DOHH2 (cell line): Measurements from ENCODE around the gene CACNA2D2.

Experiments used
- H3F3A ChIP-seq: fragments of 200-600 bp; sonication (generic), shearing (Covaris generic); 2 replicates; pipeline ENCODE4 v1.6.0; 2016; ENCODE audit warnings: antibody characterized with exemption, mild to moderate bottlenecking; ENCODE audit not compliant: control insufficient read depth, insufficient read depth
- H3K27ac ChIP-seq: fragments of 200-600 bp; sonication (generic); 2 replicates; pipeline ENCODE4 v1.5.1; 2014; ENCODE audit warnings: low read depth, mild to moderate bottlenecking, low read length, moderate library complexity
- H3K27me3 ChIP-seq: fragments of 200-600 bp; sonication (generic); 2 replicates; pipeline ENCODE4 v1.6.1; 2014; ENCODE audit warnings: mild to moderate bottlenecking, low read length, mixed read lengths; ENCODE audit not compliant: control insufficient read depth
- H3K36me3 ChIP-seq: fragments of 200-600 bp; sonication (generic); 2 replicates; pipeline ENCODE4 v1.6.1; 2014; ENCODE audit warnings: mild to moderate bottlenecking, low read length, moderate library complexity, mixed read lengths; ENCODE audit not compliant: control insufficient read depth
- H3K4me1 ChIP-seq: fragments of 200-600 bp; sonication (generic); 2 replicates; pipeline ENCODE4 v1.6.1; 2014; ENCODE audit warnings: mild to moderate bottlenecking, low read length, mixed read lengths; ENCODE audit not compliant: control insufficient read depth
- H3K4me2 ChIP-seq: fragments of 200-600 bp; sonication (generic); 2 replicates; pipeline ENCODE4 v1.6.0; 2014; ENCODE audit warnings: mild to moderate bottlenecking, low read length, moderate library complexity
- H3K4me3 ChIP-seq: fragments of 200-600 bp; sonication (generic); 2 replicates; pipeline ENCODE4 v1.5.1; 2014; ENCODE audit warnings: mild to moderate bottlenecking, low read length, mixed read lengths
- H3K79me2 ChIP-seq: fragments of 200-600 bp; sonication (generic); 2 replicates; pipeline ENCODE4 v1.6.1; 2014; ENCODE audit warnings: mild to moderate bottlenecking, low read length, mixed read lengths; ENCODE audit not compliant: control insufficient read depth
- H3K9me2 ChIP-seq: fragments of 200-600 bp; sonication (generic); replicated peaks from 2 replicates; pipeline ENCODE4 v1.6.1; 2014; ENCODE audit warnings: mild to moderate bottlenecking, low read length, mixed read lengths; ENCODE audit not compliant: control insufficient read depth
- H3K9me3 ChIP-seq: fragments of 200-600 bp; sonication (generic); 2 replicates; pipeline ENCODE4 v1.6.1; 2014; ENCODE audit warnings: antibody characterized with exemption, low read length, mixed read lengths; ENCODE audit not compliant: control insufficient read depth, insufficient read depth
- H4K20me1 ChIP-seq: fragments of 200-600 bp; sonication (generic); 2 replicates; pipeline ENCODE4 v1.6.0; 2014; ENCODE audit warnings: low read depth, mild to moderate bottlenecking, antibody characterized with exemption, low read length, moderate library complexity; ENCODE audit not compliant: control insufficient read depth, insufficient read depth
- EZH2phosphoT487 ChIP-seq: fragments of 200-600 bp; sonication (generic); IDR thresholded peaks from 2 replicates; pipeline ENCODE4 v1.6.1; 2017; ENCODE audit warnings: borderline replicate concordance, mild to moderate bottlenecking, antibody characterized with exemption, low read length, moderate library complexity, mixed read lengths
- TF ChIP-seq, protein P1 (sequence below): fragments of 200-600 bp; sonication (generic); IDR thresholded peaks from one replicate; pipeline ENCODE4 v1.5.1; 2014; ENCODE audit warnings: antibody characterized with exemption, mild to moderate bottlenecking, low read depth, low read length; ENCODE audit not compliant: poor library complexity, severe bottlenecking

The CACNA2D2 gene

DNA sequence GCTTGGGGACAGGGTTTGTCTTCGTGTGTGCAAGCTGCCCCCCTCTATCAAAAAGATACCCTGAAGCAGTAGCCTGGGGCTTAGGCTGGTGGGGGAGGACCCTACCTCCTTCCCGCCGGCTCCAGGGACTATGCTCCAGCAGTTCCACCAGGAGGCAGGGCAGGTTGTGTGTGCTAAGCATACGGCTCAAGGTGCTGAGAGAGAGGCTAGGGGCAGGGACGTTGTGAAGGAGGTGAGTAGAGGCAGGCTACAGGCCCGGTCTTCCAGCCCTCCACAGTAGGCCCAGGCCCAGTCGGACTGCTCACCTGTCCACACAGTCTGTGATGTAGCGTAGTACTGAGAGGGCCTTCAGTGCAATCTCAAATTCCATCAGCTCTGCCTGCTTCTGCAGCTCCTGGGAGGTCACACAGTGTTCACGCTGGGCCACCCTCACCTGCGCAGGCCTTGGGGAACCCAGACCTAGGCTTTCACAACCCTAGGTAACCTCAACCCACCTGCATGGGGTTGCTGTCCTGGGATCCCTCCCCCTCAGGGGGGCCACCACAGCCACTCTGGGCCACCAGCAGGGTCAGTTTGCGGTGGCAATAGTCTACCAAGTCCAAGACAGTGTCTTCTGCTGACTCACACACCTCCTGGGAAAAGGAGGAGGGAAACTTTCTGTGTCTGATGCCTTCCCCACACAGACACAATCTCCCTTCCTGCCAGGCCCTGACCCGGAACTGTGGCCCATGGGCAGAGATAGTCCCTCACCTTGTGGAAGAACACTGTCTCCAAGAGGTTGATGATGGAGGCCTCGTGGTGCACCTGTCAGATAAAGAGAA lies 160.4 kb downstream of the CACNA2D2 start:
- Histone ChIP-seq H3F3A (peaks cover 14% of the 10 kb centered on the region), H3K9me3 (no peaks in the 10 kb centered on the region), H3K4me2 (no peak overlapping the region), H3K27ac (no peak overlapping the region), H3K27me3 (no peaks in the 10 kb centered on the region), H3K9me2 (no peaks in the 10 kb centered on the region), H3K36me3 (peaks cover 20% of the 10 kb centered on the region), H3K4me3 (no peak overlapping the region), H3K4me1 (peaks cover 50% of the 10 kb centered on the region), H4K20me1 (no peaks in the 10 kb centered on the region), H3K79me2 (peaks cover 26% of the 10 kb centered on the region)
- TF ChIP-seq, protein P1, sequence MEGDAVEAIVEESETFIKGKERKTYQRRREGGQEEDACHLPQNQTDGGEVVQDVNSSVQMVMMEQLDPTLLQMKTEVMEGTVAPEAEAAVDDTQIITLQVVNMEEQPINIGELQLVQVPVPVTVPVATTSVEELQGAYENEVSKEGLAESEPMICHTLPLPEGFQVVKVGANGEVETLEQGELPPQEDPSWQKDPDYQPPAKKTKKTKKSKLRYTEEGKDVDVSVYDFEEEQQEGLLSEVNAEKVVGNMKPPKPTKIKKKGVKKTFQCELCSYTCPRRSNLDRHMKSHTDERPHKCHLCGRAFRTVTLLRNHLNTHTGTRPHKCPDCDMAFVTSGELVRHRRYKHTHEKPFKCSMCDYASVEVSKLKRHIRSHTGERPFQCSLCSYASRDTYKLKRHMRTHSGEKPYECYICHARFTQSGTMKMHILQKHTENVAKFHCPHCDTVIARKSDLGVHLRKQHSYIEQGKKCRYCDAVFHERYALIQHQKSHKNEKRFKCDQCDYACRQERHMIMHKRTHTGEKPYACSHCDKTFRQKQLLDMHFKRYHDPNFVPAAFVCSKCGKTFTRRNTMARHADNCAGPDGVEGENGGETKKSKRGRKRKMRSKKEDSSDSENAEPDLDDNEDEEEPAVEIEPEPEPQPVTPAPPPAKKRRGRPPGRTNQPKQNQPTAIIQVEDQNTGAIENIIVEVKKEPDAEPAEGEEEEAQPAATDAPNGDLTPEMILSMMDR: no peak
- TF ChIP-seq EZH2phosphoT487: no peak

DNA sequence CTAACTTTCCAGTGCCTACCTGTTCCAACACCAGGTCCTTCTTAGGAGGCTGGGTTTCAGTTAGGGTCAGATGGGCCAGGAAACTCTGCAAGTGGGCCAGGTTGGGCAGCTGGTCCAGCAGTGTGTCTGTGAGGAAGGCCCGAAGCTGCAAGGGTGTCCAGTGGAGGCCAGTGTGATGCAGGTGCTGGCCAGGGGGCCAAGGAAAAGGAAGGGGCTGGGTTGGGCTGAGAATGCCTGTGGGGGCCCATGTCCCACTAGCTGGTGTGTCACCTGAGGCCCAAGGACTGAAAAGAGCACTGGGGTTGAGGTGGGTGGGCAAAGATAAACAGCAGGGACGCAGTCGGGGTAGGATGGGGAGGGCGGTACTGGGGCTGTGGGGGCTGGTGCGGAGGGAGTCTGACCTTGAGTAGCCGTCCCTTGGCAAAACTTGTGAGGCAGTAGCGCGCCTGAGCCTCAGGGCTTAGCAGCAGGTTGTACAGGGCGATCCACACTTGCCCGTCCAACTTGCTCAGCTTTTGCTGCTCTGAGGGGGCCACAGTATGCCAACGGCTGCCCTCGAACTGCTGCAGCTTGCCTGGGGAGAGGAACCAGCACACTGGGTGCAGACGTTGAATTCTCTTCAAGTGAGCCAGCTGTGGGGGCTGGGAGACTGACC lies 161.3 kb downstream of the CACNA2D2 start:
- Histone ChIP-seq H3F3A (peaks cover 14% of the 10 kb centered on the region), H3K79me2 (peaks cover 33% of the 10 kb centered on the region), H3K4me1 (peaks cover 50% of the 10 kb centered on the region), H3K4me3 (no peak overlapping the region; the same call in 1 of the 2 replicates), H3K36me3 (peaks cover 18% of the 10 kb centered on the region), H3K4me2 (peak overlapping the region; percentile 98), H3K27ac (no peak overlapping the region), H3K27me3 (no peaks in the 10 kb centered on the region), H3K9me2 (no peaks in the 10 kb centered on the region), H4K20me1 (no peaks in the 10 kb centered on the region), H3K9me3 (no peaks in the 10 kb centered on the region)
- no peak for TF ChIP-seq EZH2phosphoT487
- TF ChIP-seq, protein P1: no peak

DNA sequence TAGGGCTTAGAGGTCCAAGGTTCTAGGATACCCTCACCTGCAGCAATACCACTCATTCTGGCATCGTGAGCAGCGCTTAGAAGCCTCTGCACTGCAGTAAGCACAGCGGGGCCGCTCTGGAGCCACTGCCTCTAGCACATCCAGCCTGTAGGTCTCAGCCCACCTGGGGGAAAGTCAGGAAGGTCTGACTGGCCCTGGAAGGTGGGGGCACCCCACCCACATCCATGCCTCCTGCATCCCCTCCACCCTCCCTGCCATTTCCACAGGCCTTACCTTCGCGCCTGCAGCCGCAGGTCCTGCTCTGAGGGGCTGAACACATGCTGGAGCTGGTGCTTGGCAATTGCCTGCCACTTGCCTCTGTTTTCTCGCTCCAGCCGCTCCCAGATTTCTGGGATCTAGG lies 161.9 kb downstream of the CACNA2D2 start:
- TF ChIP-seq EZH2phosphoT487: no peak
- TF ChIP-seq, protein P1: no peak
- H3K9me2 ChIP-seq: no peaks in the 10 kb centered on the region
- H3K36me3 ChIP-seq: peaks cover 23% of the 10 kb centered on the region
- no peaks in the 10 kb centered on the region for H3K27me3 ChIP-seq
- H3K4me1 ChIP-seq: peaks cover 50% of the 10 kb centered on the region
- peak overlapping the region; percentile 90 for H3K27ac ChIP-seq
- peaks cover 14% of the 10 kb centered on the region for H3F3A ChIP-seq
- peak overlapping the region; percentile 98 for H3K4me2 ChIP-seq
- no peaks in the 10 kb centered on the region for H3K9me3 ChIP-seq
- H3K4me3 ChIP-seq: peak overlapping the region; percentile 83
- H4K20me1 ChIP-seq: 0 out of 2 replicates have a peak, but pooled peaks cover 1% of the 10 kb centered on the region
- peaks cover 39% of the 10 kb centered on the region for H3K79me2 ChIP-seq
